GM15510 (cell line): ENCODE results near the gene MEG3.

Source experiments
- POLR2A ChIP-seq: IDR thresholded peaks from 3 replicates; pipeline ENCODE4 v1.6.1; 2011; ENCODE audit warnings: borderline replicate concordance; ENCODE audit not compliant: insufficient read length; ENCODE audit errors: extremely low read depth

Gene MEG3

DNA sequence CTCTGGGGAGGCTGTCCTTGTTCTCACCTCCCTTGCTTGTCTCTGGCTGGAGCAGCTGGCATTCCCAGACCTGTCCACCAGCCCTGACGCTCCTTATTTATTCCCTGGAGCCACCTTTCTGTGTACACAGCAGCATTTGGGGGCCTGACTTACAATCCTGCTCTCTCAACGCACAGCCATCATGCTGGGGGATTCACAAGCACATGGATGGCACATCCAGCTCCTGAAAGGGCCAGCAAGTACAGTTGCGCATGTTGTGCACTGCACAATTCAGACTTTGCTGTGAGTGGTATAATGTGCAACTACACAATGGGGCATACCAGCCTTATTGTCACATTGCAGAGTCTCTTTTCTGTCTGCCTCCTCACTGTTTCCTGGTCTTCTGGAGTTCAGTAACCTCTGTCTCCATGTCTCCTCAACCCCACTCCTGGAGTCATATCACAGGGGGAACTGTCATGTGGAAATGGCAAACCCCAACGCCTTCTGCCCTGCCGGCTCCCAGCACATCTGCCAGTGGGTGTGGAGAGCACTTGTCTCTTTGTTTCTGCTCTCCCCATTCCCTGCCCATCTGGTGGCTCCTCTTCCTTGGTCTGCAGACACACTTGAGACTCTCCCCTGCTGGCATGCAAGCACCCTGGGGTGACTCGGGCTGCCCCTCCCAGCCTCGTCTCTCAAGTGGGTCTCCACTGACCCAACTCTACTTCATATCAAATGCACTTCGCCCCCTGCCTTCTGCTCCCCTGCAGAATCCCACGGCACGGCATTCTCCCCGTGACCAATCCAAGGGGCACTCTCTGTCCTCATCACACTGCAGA is 41.2 kb upstream of the MEG3 start:
- TF ChIP-seq POLR2A, result no peak

DNA sequence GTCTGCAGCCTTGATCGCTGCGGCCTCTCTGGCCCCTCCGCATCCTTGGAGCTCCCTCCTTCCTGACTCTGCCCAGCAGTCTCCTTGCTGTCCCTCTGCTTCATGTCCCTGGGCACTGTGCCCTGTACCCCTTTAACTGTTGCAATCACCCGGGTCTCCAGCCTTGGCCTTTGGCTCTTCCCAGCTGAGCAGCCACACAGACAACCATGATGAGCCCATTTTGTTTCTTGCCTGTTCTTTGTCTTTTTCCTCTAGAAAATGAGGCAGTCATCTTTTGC is 40.6 kb upstream of the MEG3 start:
- no peak for TF ChIP-seq POLR2A

DNA sequence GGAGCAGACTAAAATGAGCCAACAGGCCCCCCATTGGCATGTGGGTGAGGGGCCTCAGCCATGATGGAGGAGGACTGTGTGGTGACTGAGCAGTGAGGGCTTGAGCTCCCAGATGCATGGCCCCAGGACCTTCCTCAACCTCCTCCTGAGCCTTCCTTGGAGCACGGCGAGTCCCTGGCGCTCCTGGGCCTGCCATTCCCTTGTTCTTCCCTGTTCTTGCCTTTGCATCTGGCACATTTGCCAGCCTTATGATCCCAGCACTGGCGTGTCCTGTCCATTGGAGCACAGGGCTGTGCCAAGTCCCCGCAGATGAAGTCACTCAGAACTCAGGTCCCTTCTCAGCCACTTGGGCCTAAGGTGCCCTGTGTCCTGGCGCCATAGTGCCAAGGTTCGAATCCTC is 40.3 kb upstream of the MEG3 start:
- no peak for TF ChIP-seq POLR2A

DNA sequence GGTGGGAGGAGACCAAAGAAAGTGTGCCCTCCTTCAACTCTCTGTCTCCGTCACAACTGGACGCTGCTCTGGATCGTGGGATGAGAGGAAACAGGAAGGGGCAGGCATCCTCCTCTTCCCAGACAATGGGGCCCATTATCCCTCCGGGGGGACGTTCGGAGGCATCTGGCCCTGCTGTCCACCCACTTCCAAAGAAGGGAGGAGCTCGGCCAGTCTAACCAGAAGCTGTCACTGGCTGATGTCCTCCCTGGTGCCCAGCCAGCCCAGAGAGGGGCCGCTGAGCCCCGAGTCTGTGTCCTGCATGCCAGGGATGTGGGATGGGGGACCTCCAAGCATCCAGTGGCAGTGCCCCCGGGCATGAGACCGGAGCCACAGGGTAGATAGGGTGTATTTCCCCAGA is 39.8 kb upstream of the MEG3 start:
- no peak for TF ChIP-seq POLR2A

- TF ChIP-seq POLR2A, result no peak
These were observed 39.2 kb upstream of the MEG3 start for GRCh38 chr14:100786576-100787219.

DNA sequence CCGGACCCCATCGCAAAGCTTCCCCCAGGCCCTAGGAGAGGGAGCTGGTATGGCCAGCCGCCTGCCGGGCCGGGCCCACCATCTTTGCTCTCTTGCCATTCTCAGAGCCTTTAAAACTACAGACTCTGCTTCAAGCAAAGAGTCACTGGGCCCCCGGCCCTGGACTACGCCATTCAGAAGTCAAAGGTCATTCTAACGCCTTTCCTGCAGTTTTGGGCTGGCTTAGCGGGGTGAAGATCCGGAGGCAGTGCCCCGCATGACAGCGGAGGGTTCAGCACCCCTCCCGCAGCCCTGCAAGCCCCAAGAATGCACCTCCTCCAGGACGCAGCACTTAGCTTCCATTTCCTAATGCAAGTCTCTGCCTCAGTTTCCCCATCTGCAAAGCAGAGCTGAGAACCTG is 38.3 kb upstream of the MEG3 start:
- TF ChIP-seq POLR2A, result no peak

- no peak for TF ChIP-seq POLR2A
These were observed 37.4 kb upstream of the MEG3 start for GRCh38 chr14:100788517-100788916.

DNA sequence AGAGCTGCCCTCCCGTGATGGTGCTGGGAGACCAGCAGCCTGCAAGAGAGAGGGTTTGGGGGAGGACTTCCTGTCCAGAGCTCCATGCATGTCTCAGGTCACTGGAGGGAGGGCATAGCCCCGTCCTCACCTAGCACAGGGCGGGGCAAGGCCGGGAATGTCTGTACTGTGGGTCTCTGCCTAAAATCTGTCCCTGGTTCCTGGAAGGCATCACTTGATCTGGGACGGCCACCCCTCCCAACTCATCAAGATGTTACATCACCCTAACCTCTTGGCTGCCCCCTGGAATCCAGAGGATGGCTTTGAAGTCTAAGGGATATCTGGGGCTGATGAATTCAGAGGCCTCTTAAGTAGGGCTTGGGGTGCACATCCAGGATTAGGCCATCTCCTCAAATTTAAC is 37.0 kb upstream of the MEG3 start:
- TF ChIP-seq POLR2A, result no peak

DNA sequence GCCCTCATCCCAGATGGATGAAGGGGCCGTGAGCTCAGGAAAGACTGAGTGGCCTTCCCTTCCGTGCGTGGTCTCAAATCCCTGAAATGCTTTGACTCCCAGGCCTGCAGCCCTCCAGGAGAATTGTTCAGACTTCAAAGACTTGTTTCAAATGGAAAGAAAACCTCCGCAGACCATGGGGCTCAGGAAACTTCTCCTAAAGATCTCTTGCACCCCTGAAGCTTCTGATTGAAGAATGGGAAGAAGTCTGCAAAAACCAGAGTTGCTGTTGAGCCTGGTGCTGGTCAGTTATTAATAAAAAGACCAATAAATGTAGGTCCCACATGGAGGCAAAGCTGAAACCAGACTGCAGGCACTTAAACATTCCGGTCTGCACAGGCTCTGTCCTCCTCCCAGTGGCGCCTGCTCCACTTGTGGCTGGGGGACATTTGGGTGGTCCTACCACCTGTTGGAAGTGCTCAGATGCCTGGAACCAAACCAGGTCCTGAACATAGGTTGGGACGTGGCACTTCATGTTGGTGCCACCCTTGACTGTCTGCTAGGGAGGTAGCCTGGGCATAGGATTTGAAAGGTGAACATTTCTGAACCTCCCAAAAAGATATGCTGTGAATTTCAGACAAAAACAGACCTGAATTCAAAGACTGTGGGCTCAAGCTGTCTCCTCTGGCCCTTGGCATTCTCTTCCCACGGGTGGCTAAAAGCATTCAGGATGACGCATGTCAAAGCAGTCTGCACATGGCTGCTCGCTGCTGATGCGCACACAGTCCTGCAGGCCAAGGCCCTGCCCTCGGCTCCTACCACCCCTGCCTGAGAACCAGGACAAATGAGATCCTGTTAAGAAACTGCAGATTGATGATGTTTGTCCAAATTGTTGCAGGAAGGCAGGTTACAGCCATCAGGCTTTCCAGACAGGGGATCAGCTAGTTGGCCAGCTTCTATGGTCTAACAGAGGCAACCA is 36.2 kb upstream of the MEG3 start:
- TF ChIP-seq POLR2A, result no peak

DNA sequence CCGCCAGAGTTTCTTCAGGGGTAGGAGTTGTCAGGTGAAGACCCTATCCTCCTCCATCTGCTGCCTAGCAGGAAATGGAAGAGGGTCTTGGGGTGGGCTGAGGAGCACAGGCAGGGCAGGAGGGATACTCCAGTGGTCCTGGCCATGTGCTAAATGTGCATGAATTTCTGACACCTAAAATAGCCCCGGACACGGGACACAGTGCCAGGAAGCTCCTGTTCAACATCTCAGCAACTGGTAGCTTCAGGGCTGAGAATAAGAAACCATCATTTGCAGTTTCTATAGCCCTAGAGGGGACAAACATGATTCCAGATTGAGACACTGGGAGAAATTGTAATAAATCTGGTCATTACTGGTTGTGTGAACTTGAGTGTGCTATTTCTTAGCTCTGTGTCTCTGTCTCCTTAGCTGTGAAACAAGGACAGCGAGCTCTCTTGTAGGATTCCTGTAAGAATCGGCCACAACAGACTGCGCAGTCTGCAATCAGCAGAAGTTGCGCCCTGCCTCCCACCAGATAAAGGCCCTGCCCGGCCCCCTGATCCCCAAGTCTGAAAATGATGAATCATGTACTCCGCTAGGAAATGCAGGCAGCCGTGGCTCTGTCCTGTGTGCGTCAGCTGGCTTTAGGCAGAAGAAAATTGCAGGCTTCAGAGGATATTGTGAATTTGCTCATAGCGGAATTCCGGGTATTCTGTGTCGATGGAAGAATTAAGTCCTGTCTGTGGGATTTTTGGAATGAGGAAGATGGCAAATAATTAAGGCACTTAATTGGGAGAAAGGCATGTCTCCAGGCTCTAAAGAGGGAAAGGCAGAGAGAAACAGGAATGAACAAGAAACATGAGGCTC is 35.2 kb upstream of the MEG3 start:
- no peak for TF ChIP-seq POLR2A

- TF ChIP-seq POLR2A, result no peak
These were observed 34.6 kb upstream of the MEG3 start for GRCh38 chr14:100791348-100791735.

GRCh38 chr14:100791995-100792394 is 33.9 kb upstream of the MEG3 start:
- TF ChIP-seq POLR2A, result no peak

DNA sequence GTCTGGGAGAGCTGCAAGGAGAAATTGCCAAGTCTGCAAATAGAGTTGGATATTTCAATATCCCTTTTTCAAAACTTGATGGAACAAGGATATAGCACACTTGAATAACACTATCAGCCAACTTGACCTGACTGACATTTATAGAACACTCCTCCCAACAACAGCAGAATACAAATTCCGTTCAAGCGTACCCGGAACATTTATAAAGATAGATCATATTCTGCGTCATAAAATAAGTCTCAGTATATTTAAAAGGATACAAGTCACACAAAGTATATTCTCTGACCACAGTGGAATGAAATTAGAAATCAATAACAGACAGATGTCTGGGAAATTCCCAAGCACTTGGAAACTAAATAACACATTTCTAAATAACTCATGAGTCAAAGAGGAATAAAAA is 29.0 kb upstream of the MEG3 start:
- no peak for TF ChIP-seq POLR2A

GRCh38 chr14:100800041-100800440 is 25.9 kb upstream of the MEG3 start:
- no peak for TF ChIP-seq POLR2A
